HG02642 (cell line): Measurements from ENCODE around the gene FAM83F.
"Not testable (repeated sequence)": the region's sequence is repeated elsewhere in the genome, so short reads cannot be mapped to it uniquely, and the experiment has no call there.

Source experiments
- ATAC-seq: cut with Tn5 transposase; IDR thresholded peaks from one replicate; pipeline ENCODE4 v1.9.1; 2021; ENCODE audit warnings: mild to moderate bottlenecking; ENCODE audit not compliant: unreplicated experiment, poor library complexity

The FAM83F gene

DNA sequence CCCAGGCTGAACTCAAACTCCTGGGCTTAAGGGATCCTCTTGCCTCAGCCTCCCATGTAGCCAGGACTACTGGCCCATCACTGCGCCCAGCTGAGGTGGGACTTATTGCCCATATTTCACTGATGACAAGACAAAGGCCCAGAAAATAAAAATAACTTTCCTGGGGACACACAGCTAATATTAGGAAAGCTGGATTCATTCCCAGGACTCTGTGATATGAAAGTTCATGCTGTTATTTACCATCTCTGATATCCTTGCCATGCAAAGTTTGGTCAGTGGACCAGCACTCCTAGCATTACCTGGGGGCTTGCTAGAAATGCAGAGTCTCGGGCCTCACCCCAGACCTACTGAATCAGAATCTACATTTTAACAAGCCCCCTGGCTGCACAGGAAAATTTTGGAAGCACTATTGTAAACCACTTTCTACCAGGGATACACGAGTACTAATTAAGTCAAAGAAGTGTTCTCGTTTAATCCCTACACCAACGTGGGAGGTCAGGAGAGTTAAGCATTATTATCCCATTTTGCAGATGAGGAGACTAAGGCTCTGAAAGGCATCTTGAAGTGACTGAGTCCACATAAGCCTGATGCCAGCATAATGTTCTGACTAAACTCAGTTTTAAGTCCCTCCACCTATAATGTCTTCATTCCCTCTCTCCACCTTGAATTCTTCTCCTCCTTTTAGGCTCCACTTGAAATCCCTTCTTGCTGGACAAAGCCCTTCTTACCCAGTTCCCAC lies 2.5 kb upstream of the FAM83F start:
- no peak for ATAC-seq

DNA sequence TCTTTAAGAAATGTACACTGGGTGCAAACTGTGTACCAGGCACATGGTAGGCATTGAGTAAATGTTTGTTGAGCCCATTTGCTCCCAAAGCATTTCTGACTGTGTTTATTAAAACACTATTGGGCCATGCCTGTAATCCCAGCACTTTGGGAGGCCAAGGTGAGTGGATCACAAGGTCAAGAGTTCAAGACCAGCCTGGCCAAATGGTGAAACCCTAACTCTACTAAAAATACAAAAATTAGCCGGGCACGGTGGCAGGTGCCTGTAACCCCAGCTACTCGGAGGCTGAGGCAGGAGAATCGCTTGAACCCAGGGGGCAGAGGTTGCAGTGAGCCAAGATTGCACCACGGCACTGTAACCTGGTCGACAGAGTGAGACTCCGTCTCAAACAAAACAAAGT lies 1.9 kb upstream of the FAM83F start:
- ATAC-seq: not testable (repeated sequence)

DNA sequence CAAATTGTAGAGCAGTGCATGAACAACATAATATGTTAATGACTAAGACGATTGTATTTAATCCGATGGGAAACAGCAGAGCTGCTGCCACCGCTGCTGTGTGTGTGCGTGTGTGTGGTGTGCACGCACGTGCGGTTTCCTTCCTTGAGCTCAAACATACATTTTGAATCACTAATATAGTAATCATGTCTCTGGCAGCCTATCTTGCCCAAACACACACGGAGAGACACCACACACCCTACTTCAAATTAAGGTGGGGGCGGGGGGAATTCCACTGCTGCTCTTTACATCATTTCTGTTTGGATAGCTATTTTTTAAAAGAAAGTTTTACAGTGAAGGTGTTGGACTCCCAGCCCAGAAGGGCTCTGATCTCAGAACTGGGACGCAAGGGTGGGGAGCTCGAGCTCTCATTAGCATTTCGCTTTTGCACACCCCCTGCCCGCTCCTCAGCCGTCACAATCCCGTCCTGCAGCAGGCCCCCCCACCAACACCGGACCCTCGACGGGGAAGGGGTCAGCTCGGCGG lies 651 bp upstream of the FAM83F start:
- no peak for ATAC-seq

DNA sequence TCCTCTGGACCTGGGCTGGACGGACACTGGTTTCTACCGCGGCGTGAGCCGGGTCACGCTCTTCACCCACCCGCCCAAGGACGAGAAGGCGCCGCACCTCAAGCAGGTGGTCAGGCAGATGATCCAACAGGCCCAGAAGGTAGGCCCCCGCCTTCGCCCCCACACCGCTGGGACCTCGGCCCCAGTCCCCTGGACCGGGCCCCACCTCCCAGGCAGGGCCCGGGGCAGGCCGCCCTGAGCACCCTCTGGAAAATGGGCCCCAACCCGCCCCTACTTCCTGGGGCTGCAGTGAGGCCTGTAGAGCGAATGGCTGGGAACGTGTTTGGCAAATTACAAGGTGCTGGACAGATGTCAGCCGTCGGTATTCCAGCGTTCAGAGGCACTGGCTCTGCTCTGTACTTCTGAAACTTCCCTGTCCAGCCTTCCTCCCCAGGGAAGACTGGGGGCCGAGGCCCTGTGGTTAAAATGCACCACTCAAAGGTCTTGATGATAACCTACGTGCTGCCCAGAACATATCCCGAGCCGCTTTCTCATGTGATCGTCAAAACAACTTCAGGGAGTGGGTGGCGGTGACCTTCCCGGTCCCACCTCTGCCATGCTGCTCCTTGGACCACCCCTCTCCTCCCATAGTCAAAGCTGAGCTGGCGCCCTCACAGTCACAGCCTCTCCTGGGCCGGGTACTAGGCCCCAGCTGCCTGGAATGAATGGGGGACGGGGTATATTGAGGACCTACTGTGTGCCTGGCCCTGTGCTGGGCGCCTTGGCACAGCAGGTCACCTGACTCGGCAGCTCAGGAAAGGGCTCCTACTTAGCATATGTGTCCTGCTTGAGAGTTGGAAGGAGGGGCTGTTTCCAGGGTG lies 869 bp downstream of the FAM83F start:
- ATAC-seq: no peak

DNA sequence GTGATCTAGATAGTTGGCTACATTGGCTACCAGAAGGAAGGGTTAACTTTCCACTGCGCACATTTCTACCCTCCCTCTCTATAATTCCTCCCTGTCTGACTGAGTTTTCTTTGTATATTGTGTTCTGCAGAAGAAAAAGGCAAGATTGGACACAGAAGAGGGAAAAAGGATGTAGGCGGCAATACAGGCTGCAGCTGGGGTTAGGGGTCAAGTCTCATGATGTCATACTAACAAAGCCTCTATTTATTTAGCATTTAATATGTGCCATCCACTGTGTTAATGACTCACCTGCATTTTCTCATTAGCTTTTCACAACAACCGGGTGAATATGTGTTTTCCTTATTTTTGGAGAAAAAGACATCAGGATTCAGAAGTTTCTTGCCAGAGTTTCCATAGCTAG lies 2.0 kb downstream of the FAM83F start:
- no peak for ATAC-seq

DNA sequence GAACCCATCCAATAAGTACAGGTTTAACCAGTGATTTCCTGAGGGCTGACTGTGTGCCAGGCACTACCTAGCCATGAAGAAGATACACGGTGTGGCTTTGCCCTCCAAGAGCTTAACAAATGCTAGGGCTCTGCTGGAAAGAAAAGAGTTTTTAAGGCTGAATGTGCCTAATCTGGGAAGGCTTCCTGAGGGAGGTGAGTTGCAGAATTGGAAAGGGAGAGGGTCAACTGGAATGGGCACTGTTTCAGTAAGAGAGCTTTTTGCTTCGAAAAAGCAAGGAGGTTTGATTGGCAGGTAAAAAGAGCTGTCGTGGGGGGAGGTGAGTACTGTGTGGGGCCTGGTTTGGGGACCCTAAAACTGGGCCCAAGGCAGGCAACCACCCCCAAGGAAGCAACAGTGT lies 2.7 kb downstream of the FAM83F start:
- ATAC-seq: no peak

DNA sequence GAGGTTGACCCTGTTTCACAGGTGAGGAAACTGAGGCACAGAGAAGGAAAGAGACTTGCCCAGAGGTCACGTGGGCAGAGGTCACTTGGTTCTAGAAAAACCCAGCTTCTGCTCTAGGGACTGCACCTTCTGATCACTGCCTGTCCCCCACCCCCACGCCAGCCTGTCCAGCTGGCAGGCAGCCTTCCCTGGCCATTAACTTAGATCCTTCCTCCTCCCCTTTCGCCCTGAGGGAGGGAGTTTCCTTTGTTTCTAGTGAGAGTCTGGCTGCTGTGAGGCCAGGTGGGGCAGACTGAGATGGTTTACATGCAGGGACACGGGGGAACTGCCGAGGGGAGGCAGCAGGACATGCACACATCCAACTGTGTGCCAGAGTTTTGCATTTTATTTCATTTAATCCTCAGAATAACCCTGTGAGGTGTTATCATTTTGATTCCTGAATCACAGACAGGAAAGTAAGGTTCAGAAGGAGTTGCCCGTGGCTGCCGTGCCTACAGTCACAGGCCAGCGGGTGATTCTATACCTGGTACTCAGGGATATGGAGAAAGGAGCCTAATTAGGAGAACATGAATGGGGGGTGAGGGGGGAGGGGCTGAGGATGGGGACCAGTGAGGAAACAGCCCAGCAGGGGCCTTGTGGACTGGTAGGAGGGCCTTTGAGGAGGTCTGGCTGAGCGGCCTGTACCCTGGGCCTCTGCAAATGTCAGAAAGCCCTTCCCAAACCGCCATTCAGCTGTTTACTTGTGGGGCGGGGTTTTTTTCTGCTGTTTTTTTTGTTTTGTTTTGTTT lies 3.4 kb downstream of the FAM83F start:
- no peak for ATAC-seq

DNA sequence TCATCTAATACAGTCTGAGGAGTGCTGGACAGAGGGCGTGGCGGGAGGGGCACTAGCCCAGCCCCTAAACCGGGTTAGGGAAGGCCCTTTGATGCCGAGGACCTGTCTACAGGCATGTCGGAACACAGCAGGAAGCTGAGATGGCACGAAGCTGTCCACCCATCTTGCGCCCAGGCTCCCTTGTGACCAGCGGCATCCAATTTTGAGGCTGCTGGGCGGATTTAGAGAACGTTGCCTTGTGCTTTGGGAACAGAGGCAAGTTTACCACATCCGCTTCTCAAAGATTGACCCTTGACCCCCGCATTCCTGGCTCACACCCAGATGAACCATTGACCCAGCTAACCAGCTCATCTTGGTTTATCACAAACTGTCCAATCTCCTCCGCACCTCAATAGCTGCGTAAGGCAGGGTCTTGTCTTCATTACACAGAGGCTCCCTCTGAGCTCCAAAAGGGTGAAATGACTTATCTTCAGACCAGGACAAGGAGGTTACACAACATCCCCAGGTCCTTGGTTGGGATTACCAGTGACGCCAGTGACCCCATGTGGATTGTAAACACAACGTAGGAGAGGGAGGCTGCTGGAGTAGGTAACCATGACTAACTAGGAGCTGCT lies 4.5 kb downstream of the FAM83F start:
- ATAC-seq: no peak

DNA sequence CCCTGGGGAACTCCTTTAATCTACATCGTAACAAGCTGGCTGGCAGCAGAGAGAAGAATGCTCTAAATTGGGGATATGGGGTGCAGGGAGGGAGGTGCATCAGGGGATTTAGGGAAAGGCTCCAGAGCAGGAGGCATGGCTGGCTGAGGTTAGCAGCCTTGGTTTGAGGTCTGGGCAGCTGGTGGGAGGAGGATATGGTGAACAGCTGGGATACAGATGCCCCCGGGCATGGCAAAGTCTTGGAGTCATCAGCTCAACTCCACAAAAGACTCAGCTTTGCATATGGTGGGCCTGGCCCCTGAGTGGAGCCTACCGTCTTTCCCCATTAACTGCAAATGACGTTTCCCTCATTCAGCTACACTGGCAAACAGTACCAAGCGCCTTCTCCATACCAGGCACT lies 5.4 kb downstream of the FAM83F start:
- no peak for ATAC-seq

DNA sequence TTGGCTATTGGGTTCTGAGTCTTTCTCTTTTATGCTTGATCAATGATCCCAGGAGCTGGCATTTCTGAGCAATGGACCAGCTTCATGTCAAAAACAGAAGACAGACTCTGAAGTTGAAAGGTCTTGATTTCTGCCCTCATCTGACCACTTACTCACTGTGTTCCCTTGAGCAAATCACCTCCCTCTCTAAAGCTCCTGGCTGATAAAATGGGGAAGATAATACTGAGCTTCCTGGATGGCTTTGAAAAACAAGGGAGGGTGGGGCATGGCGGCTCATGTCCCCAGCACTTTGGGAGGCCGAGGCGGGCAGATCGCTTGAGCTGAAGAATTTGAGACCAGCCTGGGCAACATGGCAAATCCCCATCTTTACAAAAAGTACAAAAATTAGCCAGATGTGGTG lies 6.4 kb downstream of the FAM83F start:
- ATAC-seq: no peak

DNA sequence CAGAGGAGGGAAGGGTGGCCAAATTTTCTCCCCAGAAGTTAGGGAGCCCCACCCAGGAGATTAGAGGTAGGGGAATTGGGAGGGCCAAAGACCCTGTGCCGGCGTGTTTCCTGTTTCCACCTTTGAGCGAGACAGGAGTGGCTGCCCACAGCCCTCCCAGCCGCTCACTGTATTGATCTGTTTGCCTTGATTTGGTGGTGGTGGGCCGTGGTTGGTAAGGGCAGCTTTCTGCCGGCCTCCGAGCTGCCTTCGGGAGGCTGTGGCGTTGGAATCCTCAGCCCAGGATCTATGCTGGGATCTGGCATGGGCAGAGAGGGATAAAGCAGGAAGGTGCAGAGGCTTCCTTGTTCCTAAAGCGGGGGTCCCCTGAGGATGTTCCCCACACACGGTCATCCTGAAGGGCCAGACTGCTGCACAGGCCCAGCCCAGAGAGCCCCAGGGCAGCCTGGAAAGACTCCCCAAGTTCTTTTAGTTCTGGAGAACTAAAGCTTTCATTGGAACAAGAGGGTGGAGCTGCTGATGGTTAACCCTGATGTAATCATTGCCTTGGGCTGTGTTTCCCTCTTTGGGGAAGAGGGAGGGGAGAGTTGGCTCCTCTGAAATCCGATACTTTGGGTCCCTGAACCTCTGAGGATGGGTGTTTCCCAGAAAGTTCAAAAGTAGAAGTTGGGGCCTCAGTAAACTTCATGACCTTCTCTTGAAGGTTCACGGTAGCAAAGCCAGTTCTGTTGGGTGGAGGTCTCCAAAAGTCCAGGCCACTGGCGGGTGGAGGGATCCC lies 7.2 kb downstream of the FAM83F start:
- no peak for ATAC-seq

DNA sequence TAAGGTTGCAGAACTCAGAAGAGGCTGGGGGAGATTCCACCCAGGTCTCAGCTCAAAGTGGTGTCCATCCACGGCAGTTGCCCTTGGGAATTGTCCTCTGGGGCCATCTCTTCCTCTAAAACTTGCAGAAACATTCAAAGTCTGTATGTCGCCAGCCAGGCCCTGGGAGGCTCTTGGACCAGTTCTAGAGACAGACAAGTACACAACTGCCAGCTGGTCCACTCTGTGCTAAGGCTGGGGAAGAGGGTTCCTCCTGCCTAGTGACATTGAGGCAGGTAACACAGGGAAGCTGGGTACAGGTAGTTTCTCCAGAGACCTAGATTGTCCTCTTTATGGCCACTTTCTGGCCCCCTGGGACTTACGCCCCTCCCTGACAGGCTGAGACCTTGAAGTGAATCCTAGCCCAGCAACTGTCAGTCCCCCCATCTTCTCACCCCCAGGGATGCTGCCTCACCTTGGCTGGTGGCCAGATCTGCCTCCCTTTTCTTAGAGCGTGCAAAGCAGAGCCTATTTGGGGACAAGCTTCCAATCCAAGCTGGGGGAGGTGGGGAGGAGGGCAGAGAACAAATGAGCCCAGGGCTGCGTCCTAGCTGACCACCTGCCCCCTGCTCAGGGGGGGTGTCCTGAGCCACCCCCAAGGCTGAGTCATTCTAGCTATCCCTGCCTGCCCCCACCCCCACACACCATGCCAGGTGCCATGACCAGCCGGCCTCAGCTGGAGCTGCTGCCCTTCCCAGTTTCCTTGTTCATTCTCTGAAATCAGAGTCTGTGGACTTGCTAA lies 8.4 kb downstream of the FAM83F start:
- no peak for ATAC-seq

DNA sequence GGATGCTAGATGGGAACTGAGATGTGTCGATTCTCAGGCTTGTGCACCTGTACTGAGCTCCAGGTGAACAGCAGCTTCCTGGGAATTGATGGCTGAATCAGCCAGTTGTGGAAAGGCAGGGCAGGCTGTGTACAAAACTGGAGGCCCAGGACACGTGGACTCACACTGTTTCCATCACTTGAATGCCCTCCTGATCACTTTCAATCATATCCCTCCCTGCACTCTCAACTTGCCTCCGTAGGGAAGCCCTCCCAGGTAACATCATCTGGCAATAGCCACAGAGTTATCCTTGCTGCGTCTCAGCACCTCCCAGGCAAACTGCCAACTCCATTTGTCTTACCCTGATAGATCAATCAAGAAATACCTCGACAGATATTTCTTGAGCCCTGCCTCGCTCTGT lies 10.1 kb downstream of the FAM83F start:
- no peak for ATAC-seq

DNA sequence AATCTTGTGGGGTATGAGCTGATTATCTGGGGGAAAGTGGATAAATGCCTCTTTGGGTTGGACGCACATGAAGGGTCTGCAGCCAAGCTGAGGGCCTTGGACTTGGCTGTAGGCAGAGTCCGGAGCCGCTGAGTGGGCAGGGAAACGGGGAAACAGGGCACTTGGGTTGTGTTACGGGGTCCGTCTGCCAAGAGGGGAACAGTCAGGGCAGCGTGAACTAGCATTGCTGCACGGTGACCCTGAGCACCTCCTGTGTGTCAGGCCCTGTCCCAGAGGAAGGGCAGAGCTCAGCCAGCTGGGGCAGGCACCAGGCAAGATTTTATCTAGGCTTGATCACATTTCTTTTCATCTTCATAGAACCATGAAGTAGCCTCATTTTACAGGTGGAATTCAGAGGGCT lies 11.9 kb downstream of the FAM83F start:
- ATAC-seq: no peak

DNA sequence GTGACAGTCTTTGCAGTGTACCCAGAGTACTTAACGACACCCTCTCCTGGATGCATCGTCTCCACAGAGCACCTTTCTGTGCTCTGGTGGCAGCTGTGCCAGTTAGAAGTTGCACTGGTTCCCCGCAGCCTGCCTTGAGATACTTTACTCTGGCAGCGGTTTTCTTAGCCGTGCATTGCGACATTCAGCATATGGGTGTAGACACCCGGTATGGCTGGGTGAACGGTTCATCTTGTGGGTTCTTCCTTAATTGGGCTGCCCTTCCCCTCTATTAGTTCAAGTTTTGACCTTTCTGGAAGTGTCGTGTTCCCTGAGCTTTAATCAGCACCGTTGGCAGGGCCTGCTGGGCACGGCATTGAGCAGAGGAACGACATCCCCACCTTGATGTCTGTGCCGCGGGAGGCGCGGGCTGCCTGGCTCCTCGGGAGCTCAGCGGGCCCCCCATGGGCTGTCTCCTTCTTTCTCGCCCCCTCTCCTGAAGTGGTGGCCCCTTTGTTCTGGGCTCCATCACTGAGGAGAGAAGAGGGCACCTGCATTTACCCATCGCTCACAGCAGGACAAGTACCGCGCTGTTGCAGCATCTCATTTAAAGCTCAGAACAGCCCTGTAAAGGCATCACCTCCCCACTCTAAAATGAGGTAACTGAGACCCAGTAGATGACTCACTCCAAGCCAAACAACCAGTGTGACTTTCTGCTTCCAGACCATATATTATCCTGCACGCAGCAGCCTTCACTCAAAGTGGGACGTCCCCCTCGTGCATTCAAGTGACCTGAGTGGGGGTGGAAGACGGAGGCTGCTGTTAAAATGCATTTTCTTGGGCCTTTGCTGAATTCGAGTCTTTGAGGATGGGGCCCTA lies 13.3 kb downstream of the FAM83F start:
- no peak for ATAC-seq

DNA sequence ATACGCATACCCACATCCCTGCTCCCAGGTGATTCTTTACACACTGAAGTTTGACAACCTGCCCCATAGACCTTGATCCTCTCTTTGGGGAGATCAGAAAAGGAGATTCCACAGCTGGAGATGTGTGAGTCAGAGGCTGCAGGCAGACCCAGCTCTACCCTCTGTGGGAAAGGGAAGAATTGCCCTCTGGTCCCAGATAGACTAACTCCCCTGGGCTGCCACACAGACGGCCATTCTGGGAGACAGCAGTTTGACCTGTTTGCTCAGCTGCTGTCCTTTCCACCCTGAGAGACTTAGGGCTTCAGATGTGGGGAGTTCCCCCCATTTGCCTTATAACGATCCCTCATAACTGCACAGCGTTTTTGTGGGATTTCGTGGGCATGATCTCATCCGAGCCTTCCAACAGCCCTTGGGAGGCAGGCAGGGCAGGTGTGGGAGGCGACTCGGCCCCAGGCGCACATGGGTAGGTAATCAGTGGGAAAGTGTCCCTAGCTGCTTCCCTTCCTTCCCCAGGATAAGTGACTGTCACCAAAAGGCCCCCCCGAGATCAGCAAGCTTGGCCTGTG lies 14.1 kb downstream of the FAM83F start:
- no peak for ATAC-seq

DNA sequence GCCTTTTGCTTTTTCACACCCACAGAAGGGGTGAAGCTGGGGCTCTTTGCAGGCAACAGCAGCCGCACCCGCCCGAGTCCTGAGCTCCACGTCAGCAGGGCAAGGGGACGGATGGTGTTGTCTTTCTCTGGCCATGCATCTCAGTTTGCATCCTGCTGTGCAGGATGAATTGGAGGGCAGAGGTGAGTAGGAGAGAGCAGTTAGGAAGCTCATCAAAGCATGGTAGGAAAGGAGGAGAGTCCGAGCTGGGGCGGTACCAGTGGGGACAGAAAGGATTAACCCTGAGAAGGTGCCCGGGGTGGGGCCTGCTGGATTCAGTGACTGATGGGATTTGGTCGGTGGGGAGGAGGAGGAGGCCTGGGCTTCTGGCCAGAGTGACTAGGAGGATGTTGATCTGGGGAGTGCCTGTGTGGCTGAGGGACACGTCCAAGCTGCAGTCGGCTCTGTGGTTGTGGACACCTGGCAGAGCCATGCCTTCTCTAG lies 14.6 kb downstream of the FAM83F start:
- ATAC-seq: no peak
